ENCODE measurements around the gene DNAJA2.

DNAJA2 gene

GRCh38 chr16:46924402-46924801 is 49.1 kb downstream of the DNAJA2 start:
- no peak for DNase-seq

GRCh38 chr16:46923513-46924295 is 49.8 kb downstream of the DNAJA2 start:
- no peak for DNase-seq

- no peak for DNase-seq
Observed at GRCh38 chr16:46922239-46922638, 51.2 kb downstream of the DNAJA2 start.

GRCh38 chr16:46920402-46921068 is 52.9 kb downstream of the DNAJA2 start:
- no peak for DNase-seq

GRCh38 chr16:46918905-46919792 is 54.3 kb downstream of the DNAJA2 start:
- no peak for DNase-seq

- DNase-seq: no peak
Observed at GRCh38 chr16:46918400-46918799, 55.1 kb downstream of the DNAJA2 start.

- no peak for DNase-seq
Observed at GRCh38 chr16:46916980-46917379, 56.5 kb downstream of the DNAJA2 start.

- DNase-seq: no peak
Observed at GRCh38 chr16:46915483-46916025, 57.9 kb downstream of the DNAJA2 start.

- DNase-seq: no peak
Observed at GRCh38 chr16:46914556-46915201, 58.8 kb downstream of the DNAJA2 start.

GRCh38 chr16:46911650-46912049 is 61.8 kb downstream of the DNAJA2 start:
- no peak for DNase-seq

- peak; percentile 21 for DNase-seq
Observed at GRCh38 chr16:46911038-46911437, 62.4 kb downstream of the DNAJA2 start.

- peak; percentile 69 for DNase-seq
Observed at GRCh38 chr16:46908540-46909372, 64.7 kb downstream of the DNAJA2 start.

GRCh38 chr16:46907061-46907774 is 66.3 kb downstream of the DNAJA2 start:
- no peak for DNase-seq

GRCh38 chr16:46906360-46907060 is 67.0 kb downstream of the DNAJA2 start:
- DNase-seq: no peak
